C4-2B (cell line): ENCODE results near the gene DUSP16.

Source experiments
- H3K27ac ChIP-seq: fragments of 450-650 bp; 2 replicates; pipeline ENCODE4 v1.5.1; 2017
- CTCF ChIP-seq: fragments of 450-650 bp; conservative IDR thresholded peaks from 2 replicates; pipeline ENCODE4 v1.5.1; 2017; ENCODE audit warnings: mild to moderate bottlenecking
- ZFX ChIP-seq: fragments of 450-650 bp; IDR thresholded peaks from 2 replicates; pipeline ENCODE4 v1.6.1; 2017

DUSP16 gene

GRCh38 chr12:12443431-12443878 lies 119.2 kb downstream of the DUSP16 start:
- TF ChIP-seq CTCF (no peak), ZFX (no peak)
- peak overlapping the region; percentile 72 for H3K27ac ChIP-seq

GRCh38 chr12:12442548-12443071 lies 120.1 kb downstream of the DUSP16 start:
- peak overlapping the region; percentile 72; the same call in 1 of the 2 replicates for H3K27ac ChIP-seq
- no peak for TF ChIP-seq ZFX
- no peak for TF ChIP-seq CTCF

- H3K27ac ChIP-seq, result peak overlapping the region; percentile 36; the same call in 1 of the 2 replicates
- TF ChIP-seq CTCF (no peak), ZFX (no peak)
Observed at GRCh38 chr12:12441843-12442461, 120.7 kb downstream of the DUSP16 start.

- TF ChIP-seq ZFX (no peak), CTCF (no peak)
- H3K27ac ChIP-seq, result no peak overlapping the region
Observed at GRCh38 chr12:12441429-12441807, 121.2 kb downstream of the DUSP16 start.

- H3K27ac ChIP-seq, result no peak overlapping the region
- no peak for TF ChIP-seq ZFX
- no peak for TF ChIP-seq CTCF
Observed at GRCh38 chr12:12440784-12441428, 121.8 kb downstream of the DUSP16 start.

GRCh38 chr12:12439636-12440035 lies 123.0 kb downstream of the DUSP16 start:
- no peak overlapping the region for H3K27ac ChIP-seq
- no peak for TF ChIP-seq ZFX
- TF ChIP-seq CTCF, result no peak

GRCh38 chr12:12436831-12437345 lies 125.8 kb downstream of the DUSP16 start:
- TF ChIP-seq ZFX, result no peak
- TF ChIP-seq CTCF, result no peak
- H3K27ac ChIP-seq, result no peak overlapping the region
